Eye (tissue), 1 donor: ENCODE results near the gene OR8A1.
"Not testable (repeated sequence)": the region's sequence is repeated elsewhere in the genome, so short reads cannot be mapped to it uniquely, and the experiment has no call there.

ENCODE experiments used
- DNase-seq: peaks from one replicate; pipeline ENCODE4 v3.0.0-alpha.2; 2015

OR8A1 gene

GRCh38 chr11:124597626-124598025, 27.8 kb downstream of the OR8A1 start:
- DNase-seq: no peak

- no peak for DNase-seq
Measured at GRCh38 chr11:124600621-124601320, 31.0 kb downstream of the OR8A1 start.

- no peak for DNase-seq
Measured at GRCh38 chr11:124602193-124602592, 32.4 kb downstream of the OR8A1 start.

- not testable (repeated sequence) for DNase-seq
Measured at GRCh38 chr11:124602723-124603122, 32.9 kb downstream of the OR8A1 start.

- no peak for DNase-seq
Measured at GRCh38 chr11:124605719-124606118, 35.9 kb downstream of the OR8A1 start.

- no peak for DNase-seq
Measured at GRCh38 chr11:124608147-124608546, 38.4 kb downstream of the OR8A1 start.

GRCh38 chr11:124610295-124610694, 40.5 kb downstream of the OR8A1 start:
- DNase-seq: no peak

- no peak for DNase-seq
Measured at GRCh38 chr11:124611064-124611463, 41.3 kb downstream of the OR8A1 start, which contains the start of gene PANX3. TSS of gene PANX3 (plus strand) at chr11:124611428. CDS start at chr11:124611557, 129 bp downstream.

- DNase-seq: no peak
Measured at GRCh38 chr11:124612045-124612444, 42.2 kb downstream of the OR8A1 start.

- no peak for DNase-seq
Measured at GRCh38 chr11:124612567-124613246, 42.9 kb downstream of the OR8A1 start.

GRCh38 chr11:124618863-124619262, 49.1 kb downstream of the OR8A1 start:
- DNase-seq: no peak
